Stimulated activated effector memory CD8-positive, alpha-beta T cell treated with anti-CD3 and anti-CD28 coated beads, Interleukin-12 subunit alpha, Interleukin-12 subunit beta, amount 100 ng/mL, for 72 hours (primary cell): ENCODE results near the gene MTCH1.
A peak's percentile ranks its signal among the peaks of the same experiment; 100 is the strongest.
"Not testable (repeated sequence)": the region's sequence is repeated elsewhere in the genome, so short reads cannot be mapped to it uniquely, and the experiment has no call there.

Experiments
- ATAC-seq: fragments of 150-1000 bp; cut with Tn5 transposase; 2 replicates; pipeline ENCODE4 v1.10.0; 2021
- DNase-seq, 2 donors: peaks; one replicate each; pipeline ENCODE4 v3.0.0; 2021 to 2022; ENCODE audit warnings: low spot score in 2 of 2
- H3K27ac Mint-ChIP-seq: one replicate; pipeline ENCODE4 v1.8.0; 2022; ENCODE audit warnings: mild to moderate bottlenecking, mixed read lengths
- H3K36me3 Mint-ChIP-seq: one replicate; pipeline ENCODE4 v1.8.0; 2022; ENCODE audit warnings: mild to moderate bottlenecking, mixed read lengths
- H3K4me1 Mint-ChIP-seq: one replicate; pipeline ENCODE4 v1.8.0; 2022; ENCODE audit warnings: mixed read lengths
- H3K4me3 Mint-ChIP-seq: one replicate; pipeline ENCODE4 v1.8.0; 2022; ENCODE audit warnings: mild to moderate bottlenecking, mixed read lengths
- H3K9me3 Mint-ChIP-seq: one replicate; pipeline ENCODE4 v1.8.0; 2022; ENCODE audit warnings: mixed read lengths

MTCH1 gene

DNA sequence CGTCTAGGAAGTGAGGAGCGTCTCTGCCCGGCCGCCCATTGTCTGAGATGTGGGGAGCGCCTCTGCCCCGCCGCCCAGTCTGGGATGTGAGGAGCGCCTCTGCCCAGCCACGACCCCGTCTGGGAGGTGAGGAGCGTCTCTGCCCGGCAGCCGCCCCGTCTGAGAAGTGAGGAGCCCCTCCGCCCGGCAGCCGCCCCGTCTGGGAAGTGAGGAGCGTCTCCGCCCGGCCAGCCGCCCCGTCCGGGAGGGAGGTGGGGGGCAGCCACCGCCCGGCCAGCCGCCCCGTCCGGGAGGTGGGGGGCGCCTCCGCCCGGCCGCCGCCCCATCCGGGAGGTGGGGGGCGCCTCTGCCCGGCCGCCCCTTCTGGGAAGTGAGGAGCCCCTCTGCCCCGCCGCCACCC lies 44.4 kb downstream of the MTCH1 start:
- not testable (repeated sequence) for ATAC-seq, H3K36me3 Mint-ChIP-seq, H3K27ac Mint-ChIP-seq, H3K4me3 Mint-ChIP-seq, DNase-seq, H3K9me3 Mint-ChIP-seq
- H3K4me1 Mint-ChIP-seq: peaks cover 10% of the 10 kb centered on the region

DNA sequence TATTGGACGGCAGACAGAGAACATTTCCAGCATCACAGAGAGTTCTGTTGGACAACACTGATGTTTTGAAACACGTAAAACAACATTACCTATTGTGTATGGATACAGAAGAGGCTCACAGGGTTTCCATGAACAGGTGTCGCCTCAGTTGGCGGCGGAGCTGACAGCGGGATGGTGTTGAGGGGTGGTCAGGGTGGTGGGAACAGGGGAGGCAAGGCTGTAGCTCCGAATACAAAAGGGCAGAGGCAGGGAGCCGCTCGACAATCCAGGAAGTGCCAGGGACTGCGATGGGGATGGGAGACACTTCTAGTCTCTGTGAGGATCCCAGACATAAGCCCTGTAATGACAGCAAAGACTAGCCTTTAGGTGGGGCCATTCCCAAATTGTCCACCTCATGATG lies 46.0 kb downstream of the MTCH1 start:
- ATAC-seq (no peak), DNase-seq (no peak)
- H3K9me3 Mint-ChIP-seq: no peaks in the 10 kb centered on the region
- no peak overlapping the region for H3K4me3 Mint-ChIP-seq
- peaks cover 6% of the 10 kb centered on the region for H3K4me1 Mint-ChIP-seq
- H3K27ac Mint-ChIP-seq: peak overlapping the region; percentile 24
- no peaks in the 10 kb centered on the region for H3K36me3 Mint-ChIP-seq

DNA sequence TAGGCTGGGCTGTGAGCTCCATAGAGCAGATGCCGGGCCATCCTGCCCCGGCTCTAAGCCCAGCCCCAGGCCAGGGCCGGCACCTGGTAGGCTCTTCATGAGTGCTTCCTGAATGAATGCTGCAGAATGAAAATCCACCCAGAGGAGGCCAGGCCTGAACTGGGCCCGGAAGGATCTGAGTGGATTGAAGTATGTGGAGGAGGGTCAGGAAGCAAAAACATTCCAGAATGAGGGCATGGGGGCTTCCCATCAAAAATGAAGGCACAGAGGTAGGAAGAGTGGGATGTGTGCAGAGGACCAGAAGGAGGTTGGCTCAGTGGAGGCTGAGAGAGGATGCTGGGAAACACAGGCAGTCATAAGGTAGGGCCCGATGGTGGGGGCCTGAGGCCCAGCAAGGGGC lies 47.0 kb downstream of the MTCH1 start:
- not testable (repeated sequence) for ATAC-seq, H3K9me3 Mint-ChIP-seq, DNase-seq

DNA sequence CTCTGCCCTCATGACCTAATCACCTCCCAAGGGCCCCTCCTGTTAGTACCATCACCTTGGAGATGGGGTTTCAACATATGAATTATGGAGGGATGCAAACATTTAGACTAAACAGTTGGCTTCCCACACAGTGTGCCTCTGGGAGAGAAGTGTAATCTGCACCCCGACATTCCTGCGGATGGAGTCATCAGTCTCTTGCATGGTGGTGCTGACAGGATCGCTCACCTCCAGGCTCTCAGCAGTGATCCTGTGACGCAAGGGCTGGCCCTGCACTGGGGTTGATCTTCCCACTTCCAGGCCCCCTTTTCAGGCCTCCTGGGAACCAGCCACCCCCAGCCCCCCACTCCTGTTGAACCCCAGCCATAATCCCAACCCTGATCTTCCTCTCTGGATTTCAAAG lies 47.5 kb downstream of the MTCH1 start:
- Mint-ChIP-seq H3K27ac (no peak overlapping the region), H3K9me3 (no peaks in the 10 kb centered on the region), H3K4me3 (no peak overlapping the region), H3K36me3 (no peaks in the 10 kb centered on the region), H3K4me1 (peaks cover 5% of the 10 kb centered on the region)
- no peak for ATAC-seq
- DNase-seq: no peak

More for the DNA sequence above, 47.0 kb downstream of the MTCH1 start:
- not testable (repeated sequence) for H3K4me3 Mint-ChIP-seq, H3K36me3 Mint-ChIP-seq, H3K4me1 Mint-ChIP-seq, H3K27ac Mint-ChIP-seq

DNA sequence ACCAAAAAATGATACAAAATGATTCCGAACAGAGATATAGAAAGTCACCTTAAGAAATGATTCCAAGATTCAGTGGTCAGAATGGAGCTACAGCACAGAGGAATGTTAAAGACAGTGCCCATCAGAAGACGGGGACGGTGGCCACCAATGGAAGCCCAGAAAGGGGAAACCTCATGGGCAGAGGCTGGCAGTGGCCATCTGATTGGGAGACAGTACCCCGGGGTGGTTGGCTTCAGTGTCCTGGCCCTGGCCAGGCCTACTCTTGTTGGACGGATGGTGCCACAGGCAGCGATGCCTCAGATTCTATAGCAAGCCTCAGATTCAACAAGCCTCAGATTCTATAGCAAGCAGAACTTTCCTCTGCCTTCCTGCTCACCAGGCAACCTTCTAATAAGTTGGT lies 48.1 kb downstream of the MTCH1 start:
- H3K4me1 Mint-ChIP-seq: no peaks in the 10 kb centered on the region
- no peaks in the 10 kb centered on the region for H3K36me3 Mint-ChIP-seq
- DNase-seq (no peak), ATAC-seq (no peak)
- no peak overlapping the region for H3K4me3 Mint-ChIP-seq
- H3K27ac Mint-ChIP-seq: peak overlapping the region; percentile 51
- no peaks in the 10 kb centered on the region for H3K9me3 Mint-ChIP-seq

DNA sequence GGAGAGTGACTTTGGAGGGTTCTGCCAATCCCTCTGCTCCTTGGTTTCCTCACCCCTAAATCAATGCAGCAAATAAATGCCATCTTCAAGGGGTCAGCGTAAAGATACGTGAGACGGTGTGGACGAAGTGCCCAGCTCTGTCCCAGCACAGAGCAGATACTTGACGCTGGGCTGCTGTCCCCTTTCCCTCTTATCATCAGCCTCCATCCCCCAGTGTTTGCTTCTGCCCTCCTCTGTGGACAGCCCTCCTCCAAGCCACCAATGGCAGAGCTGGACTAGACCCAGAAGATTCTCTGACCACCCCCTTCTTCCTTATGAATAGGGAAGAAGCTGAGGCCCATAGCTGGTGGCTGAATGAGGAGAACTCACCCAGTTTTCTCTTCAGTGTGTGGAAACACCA lies 49.2 kb downstream of the MTCH1 start:
- H3K36me3 Mint-ChIP-seq: no peaks in the 10 kb centered on the region
- no peak for DNase-seq
- H3K4me3 Mint-ChIP-seq: no peak overlapping the region
- no peaks in the 10 kb centered on the region for H3K9me3 Mint-ChIP-seq
- ATAC-seq: no peak
- H3K27ac Mint-ChIP-seq: peak overlapping the region; percentile 51
- H3K4me1 Mint-ChIP-seq: no peaks in the 10 kb centered on the region

DNA sequence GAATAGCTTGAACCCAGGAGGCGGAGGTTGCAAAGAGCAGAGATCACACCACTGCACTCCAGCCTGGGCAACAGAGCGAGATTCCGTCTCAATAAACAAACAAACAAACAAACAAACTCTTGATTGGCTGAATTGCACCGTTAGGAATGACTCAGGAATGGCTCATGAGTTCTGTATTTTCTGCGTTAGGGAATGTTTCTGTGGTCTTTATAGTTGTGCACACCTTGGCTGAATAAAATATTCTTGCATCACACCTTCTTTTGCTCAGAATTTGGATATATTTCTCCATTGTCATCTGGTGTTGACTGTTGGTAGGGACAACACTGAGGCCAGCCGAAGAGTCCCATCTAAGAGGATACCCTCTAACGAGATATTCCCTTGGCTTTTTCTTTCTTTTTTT lies 51.1 kb downstream of the MTCH1 start:
- H3K4me1 Mint-ChIP-seq: no peaks in the 10 kb centered on the region
- no peak for DNase-seq
- H3K27ac Mint-ChIP-seq: no peak overlapping the region
- no peak for ATAC-seq
- no peaks in the 10 kb centered on the region for H3K9me3 Mint-ChIP-seq
- H3K36me3 Mint-ChIP-seq: no peaks in the 10 kb centered on the region
- no peak overlapping the region for H3K4me3 Mint-ChIP-seq

DNA sequence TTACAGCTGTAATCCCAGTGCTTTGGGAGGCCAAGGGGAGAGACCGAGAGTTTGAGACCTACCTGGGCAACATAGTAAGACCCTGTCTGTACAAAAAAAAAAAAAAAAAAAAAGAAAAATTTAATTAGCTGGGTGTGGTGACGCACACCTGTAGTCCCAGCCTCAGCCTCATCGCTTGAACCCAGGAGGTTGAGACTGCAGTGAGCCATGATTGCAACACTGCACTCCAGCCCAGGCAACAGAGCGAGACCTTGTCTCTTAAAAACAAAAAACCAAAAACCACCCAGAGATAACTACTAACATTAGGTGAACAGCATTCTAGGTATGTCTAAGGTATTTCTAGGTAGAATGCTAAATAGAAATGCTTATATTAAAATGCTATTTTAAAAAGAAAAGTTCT lies 52.5 kb downstream of the MTCH1 start:
- no peak overlapping the region for H3K27ac Mint-ChIP-seq
- no peak for DNase-seq
- ATAC-seq: no peak
- H3K4me1 Mint-ChIP-seq: no peaks in the 10 kb centered on the region
- no peaks in the 10 kb centered on the region for H3K36me3 Mint-ChIP-seq
- no peak overlapping the region for H3K4me3 Mint-ChIP-seq
- H3K9me3 Mint-ChIP-seq: no peaks in the 10 kb centered on the region

DNA sequence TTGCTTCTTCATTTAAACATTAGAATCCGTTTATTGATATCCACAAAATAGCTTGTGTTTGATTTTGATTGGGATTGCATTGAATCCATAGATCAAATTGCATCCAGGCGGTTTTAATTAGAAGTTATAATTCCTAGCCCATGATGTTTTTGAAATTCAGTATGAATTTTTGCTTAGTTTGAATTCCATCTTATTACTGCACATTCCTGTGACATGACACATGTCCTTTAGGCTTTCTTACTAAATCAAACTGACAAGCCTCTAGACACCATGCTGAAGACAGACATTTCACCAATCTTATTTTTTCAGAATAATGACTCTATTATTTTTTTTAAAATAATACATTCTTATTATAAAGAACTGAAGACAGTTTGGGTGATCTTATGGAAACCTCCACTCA lies 52.9 kb downstream of the MTCH1 start:
- Mint-ChIP-seq H3K4me3 (no peak overlapping the region), H3K36me3 (no peaks in the 10 kb centered on the region)

DNA sequence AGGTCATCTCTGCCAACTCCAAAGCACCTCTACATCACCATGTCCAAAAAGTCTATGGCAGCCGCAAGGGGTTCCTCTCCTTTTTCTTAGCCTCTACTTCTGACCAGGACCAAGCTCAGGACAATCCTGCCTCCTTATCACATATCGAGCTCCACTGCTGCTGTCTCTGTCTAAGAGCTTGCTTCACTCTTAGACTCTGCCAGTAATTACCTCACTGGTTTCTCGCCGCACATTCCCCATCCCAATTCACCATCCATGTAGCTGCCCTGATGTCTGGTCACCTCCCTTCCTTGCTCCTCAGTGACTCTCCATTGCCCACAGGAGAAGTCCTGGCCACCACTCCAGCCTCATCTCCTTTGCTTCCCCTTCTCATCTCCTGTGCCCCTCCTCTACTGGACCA lies 55.5 kb downstream of the MTCH1 start:
- Mint-ChIP-seq H3K36me3 (peaks cover 6% of the 10 kb centered on the region), H3K27ac (no peak overlapping the region)

More for the DNA sequence above, 52.9 kb downstream of the MTCH1 start:
- no peak for DNase-seq
- H3K4me1 Mint-ChIP-seq: no peaks in the 10 kb centered on the region
- H3K9me3 Mint-ChIP-seq: no peaks in the 10 kb centered on the region
- ATAC-seq: no peak
- no peak overlapping the region for H3K27ac Mint-ChIP-seq

DNA sequence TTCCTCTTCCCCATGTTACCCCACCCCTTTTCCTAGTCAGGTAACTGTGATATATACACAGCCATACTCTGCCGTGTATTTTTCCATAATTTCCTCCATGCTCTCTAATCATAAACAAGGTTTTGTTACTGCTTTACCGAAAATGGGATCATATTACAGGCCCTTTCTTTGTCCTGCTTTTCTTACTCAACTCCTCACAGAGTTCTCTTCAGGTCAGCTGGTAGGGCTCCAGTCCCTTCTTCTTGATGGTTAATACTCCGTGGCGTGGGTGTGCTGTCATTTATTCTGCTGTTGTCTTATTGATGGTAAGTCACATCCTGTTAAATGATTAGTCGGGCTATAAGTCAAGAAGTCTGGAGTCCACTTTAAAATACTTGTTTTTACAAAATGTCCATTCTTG lies 56.4 kb downstream of the MTCH1 start:
- no peak overlapping the region for H3K4me3 Mint-ChIP-seq
- ATAC-seq: no peak

More for the DNA sequence above, 55.5 kb downstream of the MTCH1 start:
- ATAC-seq (no peak), DNase-seq (no peak)
- Mint-ChIP-seq H3K4me3 (no peak overlapping the region), H3K9me3 (no peaks in the 10 kb centered on the region), H3K4me1 (peaks cover 17% of the 10 kb centered on the region)

DNA sequence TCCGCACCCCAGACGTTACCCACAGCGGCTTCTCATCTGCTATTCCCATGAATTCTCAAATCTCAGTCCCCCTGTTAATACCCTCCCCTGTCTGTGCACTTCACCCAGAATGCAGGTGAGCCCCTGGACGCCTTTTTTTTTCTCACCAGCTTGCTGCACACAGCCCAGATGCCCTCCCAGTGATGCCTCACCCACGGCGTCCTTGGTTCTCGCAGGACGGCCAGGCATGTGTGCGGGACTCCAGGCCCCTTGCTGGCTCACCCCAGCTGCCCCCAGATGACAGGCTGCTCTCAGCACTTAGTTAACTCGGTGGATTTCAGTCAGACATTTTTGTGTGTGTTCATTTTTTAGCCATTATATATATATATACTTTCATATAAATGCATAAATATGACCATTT lies 56.8 kb downstream of the MTCH1 start:
- no peak overlapping the region for H3K4me3 Mint-ChIP-seq
- no peaks in the 10 kb centered on the region for H3K9me3 Mint-ChIP-seq
- peaks cover 13% of the 10 kb centered on the region for H3K36me3 Mint-ChIP-seq
- no peak overlapping the region for H3K27ac Mint-ChIP-seq
- DNase-seq (no peak), ATAC-seq (no peak)
- peaks cover 24% of the 10 kb centered on the region for H3K4me1 Mint-ChIP-seq

More for the DNA sequence above, 56.4 kb downstream of the MTCH1 start:
- H3K36me3 Mint-ChIP-seq: peaks cover 8% of the 10 kb centered on the region
- H3K4me1 Mint-ChIP-seq: peaks cover 22% of the 10 kb centered on the region
- no peak for DNase-seq
- no peak overlapping the region for H3K27ac Mint-ChIP-seq
- H3K9me3 Mint-ChIP-seq: no peaks in the 10 kb centered on the region

DNA sequence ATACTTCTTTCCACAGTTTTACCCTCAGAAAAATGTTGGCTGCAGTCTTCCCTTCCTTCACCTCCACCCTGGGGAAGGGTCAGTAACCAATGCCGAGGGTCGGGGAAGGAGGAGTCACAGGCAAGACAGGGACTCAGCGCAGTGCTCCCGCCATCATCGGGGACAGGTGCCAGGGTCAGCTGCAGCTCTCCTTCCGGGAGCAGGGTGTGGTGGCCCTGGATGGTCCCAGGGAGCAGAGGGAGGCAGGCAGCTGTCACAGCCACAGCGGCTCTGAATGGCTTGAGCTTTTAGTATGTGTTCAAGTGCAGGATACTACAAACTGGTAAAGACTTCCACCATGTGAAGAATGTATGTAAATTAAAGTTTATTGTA lies 57.5 kb downstream of the MTCH1 start:
- Mint-ChIP-seq H3K27ac (no peak overlapping the region), H3K9me3 (no peaks in the 10 kb centered on the region), H3K4me3 (no peak overlapping the region), H3K4me1 (peaks cover 28% of the 10 kb centered on the region), H3K36me3 (peaks cover 19% of the 10 kb centered on the region)
- no peak for DNase-seq
- no peak for ATAC-seq

DNA sequence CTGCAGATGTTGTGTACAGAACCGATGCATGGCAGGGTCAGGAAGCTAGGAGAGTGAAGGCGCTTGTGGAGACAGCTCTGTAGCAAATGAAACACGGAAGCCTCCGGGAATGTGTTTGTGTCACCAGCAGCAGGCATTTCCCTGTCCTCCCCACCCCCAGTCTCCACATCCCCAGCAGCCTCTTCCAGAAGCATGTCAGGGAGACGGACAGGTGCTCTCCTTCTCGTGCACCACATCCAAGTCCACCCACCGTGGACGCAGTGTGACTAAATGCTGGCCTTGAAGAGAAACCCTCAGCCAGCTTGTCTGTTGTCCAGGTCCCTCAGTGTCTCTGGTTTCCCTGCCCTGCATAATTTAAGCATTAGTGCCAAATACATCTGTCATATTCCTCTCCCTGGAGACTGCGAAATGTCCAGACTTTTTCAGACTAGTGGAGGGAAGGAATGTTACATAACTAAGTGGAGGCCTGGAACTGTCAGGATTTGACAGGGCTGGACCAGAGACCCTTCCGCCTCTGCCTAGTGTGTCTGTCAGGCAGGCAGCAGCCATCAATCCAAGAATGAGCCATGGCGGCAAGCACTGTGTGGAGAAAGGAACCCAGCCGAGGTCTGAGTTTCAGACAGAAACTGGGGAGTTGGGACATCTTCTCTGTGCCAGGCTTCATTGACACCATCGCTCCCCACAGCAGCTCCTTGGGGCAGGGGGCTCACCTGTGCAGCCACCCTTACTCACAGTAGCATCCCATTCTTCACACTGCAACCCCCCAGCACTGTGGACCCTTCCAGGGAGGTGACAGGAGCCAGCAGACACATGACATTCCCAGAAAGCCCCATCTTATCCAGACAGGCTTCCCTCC lies 58.1 kb downstream of the MTCH1 start:
- Mint-ChIP-seq H3K27ac (no peak overlapping the region), H3K4me1 (peaks cover 28% of the 10 kb centered on the region), H3K36me3 (peaks cover 22% of the 10 kb centered on the region), H3K9me3 (no peaks in the 10 kb centered on the region), H3K4me3 (no peak overlapping the region)
- DNase-seq: no peak
- no peak for ATAC-seq

DNA sequence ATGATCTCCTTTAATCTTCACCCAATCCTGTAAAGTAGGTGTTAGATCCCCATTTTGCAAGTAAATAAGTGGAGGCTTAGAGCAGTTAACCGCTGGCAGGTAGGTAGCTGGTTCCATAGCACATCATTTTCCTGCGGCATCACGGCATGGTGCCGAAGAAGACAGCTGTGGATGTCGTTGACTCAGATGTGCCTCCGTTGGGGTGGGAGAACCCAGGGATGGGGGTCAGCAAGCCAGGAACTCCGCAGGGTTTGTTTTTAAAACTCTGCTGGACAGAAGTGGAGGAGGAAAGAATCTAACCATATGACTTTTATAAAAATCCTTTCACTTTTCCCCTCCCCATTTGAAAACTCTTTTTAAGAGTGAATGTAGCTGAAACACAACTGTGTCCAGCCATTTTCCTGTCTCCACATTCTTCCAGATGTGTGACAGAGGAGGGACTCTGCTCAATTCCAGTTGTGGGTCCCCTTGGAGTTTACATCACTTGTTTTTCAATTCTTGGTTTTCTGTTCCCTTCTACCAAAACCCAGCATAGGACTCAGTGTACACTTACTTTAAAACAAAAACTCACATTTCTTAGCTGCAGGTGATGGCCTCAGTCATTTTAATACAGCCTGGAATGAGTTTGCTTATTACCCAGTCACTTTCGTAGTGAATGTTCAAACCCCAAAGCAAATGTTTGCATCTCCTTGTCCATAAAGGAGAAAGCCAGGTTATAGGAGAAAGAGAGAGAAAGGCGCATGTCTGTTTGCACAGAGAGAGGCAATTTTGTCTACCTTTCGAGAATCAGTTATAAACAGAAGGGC lies 59.1 kb downstream of the MTCH1 start:
- no peak overlapping the region for H3K4me3 Mint-ChIP-seq
- peak overlapping the region; percentile 88 for H3K27ac Mint-ChIP-seq
- DNase-seq (no peak), ATAC-seq (peak; percentile 75)
- no peaks in the 10 kb centered on the region for H3K9me3 Mint-ChIP-seq
- H3K4me1 Mint-ChIP-seq: peaks cover 28% of the 10 kb centered on the region
- peaks cover 22% of the 10 kb centered on the region for H3K36me3 Mint-ChIP-seq

DNA sequence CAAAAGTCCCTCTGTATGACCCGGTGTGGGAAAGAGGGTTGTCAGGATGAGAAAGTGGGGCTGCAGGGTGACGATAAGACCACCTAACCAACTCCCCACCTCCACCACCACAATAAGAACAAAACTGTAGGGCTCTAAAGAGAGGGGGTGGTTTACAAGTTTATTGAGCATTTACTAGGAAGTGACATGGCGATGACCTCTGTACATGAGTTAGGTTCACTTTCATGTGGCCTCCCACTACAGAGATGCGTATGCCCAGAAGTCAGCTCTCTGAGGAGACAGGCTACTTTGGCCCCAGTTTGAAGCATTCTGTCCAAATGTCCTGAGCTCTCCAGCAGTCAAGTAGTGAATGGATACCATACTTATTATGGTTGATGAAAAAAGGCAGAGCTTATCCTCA lies 60.2 kb downstream of the MTCH1 start:
- DNase-seq (peak in 1 of 2 donors; percentile 75), ATAC-seq (peak; percentile 89)
- Mint-ChIP-seq H3K36me3 (peaks cover 28% of the 10 kb centered on the region), H3K4me1 (peaks cover 28% of the 10 kb centered on the region), H3K27ac (peak overlapping the region; percentile 88), H3K4me3 (peak overlapping the region; percentile 45), H3K9me3 (no peaks in the 10 kb centered on the region)
